ENCODE measurements around the gene FGF8. TPM values are rescaled to one million over a fixed set of nuclear protein-coding genes. Genes with fewer than 3 reads are reported as not detected.

FGF8 gene
- total and polyA plus RNA-seq, 2 of the 4 experiments (the other 2 are of a cell fraction) = 0.17 TPM; not detected in 1

DNA sequence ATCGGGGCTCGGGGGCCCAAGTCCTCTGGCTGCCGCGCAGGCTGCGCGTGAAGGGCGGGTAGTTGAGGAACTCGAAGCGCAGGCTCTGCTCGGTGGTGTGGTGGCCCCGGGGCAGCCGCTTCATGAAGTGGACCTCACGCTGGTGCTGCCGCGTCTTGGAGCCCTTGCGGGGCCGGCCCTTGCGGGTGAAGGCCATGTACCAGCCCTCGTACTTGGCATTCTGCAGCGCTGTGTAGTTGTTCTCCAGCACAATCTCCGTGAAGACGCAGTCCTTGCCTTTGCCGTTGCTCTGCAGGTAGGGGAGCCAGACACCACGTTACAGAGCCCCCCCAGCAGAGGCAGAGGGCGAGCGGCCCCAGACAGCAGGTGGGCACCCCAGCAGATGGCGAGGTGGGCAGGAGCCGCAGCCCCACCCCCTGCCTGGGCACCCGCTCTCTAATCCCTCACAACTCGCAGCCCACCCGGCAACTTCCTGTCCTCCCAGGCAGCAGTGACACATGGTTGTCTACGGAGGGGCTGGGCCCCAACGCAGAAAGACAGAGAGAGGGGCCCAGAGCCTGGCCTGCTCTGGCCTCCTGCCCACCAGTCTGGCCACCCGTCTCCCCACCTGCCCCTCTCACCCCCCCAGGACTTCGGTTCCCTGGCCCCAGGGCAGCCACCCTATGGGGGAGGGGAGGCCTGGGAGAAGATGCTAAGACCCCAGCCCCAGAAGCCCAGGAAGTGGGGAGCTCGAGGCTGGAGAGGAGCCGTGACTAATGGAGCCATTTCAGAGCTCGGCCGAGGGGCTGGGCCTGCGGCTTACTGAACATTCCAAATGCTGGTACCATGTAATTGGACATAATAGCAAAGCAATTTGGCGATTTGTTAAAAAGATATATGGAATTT, 5.3 kb downstream of the FGF8 start:
- ChIA-PET CTCF (no interaction called here), POLR2A (ENCODE audit: unreplicated experiment) (no interaction called here)
- Histone ChIP-seq H3K9me1 (ENCODE audit: insufficient read depth, low read length) (no peaks in the 10 kb centered on the region), H3K27ac (ENCODE audit: insufficient read depth, low read length) (no peak overlapping the region), H3K4me3 (ENCODE audit: insufficient read depth, low read depth, low read length) (no peak overlapping the region), H2BK120ac (ENCODE audit: low read depth, low read length) (no peak overlapping the region), H3K18ac (ENCODE audit: low read depth, low read length) (no peak overlapping the region), H4K5ac (ENCODE audit: low read depth, low read length) (no peak overlapping the region), H3K27me3 (ENCODE audit: control insufficient read depth, insufficient read depth, low read length) (peaks cover 93% of the 10 kb centered on the region), H3K4ac (ENCODE audit: low read depth, low read length) (no peak overlapping the region), H2AK5ac (ENCODE audit: low read depth, low read length) (no peak overlapping the region), H2BK5ac (ENCODE audit: low read depth, low read length, poor library complexity, severe bottlenecking) (no peak overlapping the region), H2AFZ (replicated peaks; ENCODE audit: low read length, poor library complexity) (no peak overlapping the region), H2BK15ac (ENCODE audit: low read depth, low read length) (no peak overlapping the region), H3K36me3 (ENCODE audit: control insufficient read depth, insufficient read depth, low read length) (no peaks in the 10 kb centered on the region), H3K56ac (ENCODE audit: extremely low read depth, insufficient read depth, low read length) (no peak overlapping the region), H3K9ac (ENCODE audit: low read depth, low read length) (no peak overlapping the region), H4K91ac (ENCODE audit: insufficient read depth, low read depth, low read length) (no peak overlapping the region), H2BK20ac (ENCODE audit: low read depth, low read length) (no peak overlapping the region), H3K4me1 (ENCODE audit: control insufficient read depth, insufficient read depth, low read length) (peaks cover 2% of the 10 kb centered on the region; the same call in 1 of the 2 replicates), H4K8ac (ENCODE audit: low read depth in 2 of 2, low read length in 2 of 2) (no peak overlapping the region), H3K79me1 (ENCODE audit: low read depth in 1 of 2, low read length in 2 of 2) (no peaks in the 10 kb centered on the region), H3K9me3 (ENCODE audit: control insufficient read depth, insufficient read depth, low read length) (no peaks in the 10 kb centered on the region; the same call in 1 of the 2 replicates), H3K23ac (ENCODE audit: low read depth, low read length) (no peak overlapping the region), H4K20me1 (ENCODE audit: insufficient read depth, low read length) (no peaks in the 10 kb centered on the region), H3K4me2 (ENCODE audit: low read depth, low read length) (no peak overlapping the region), H2AK9ac (replicated peaks; ENCODE audit: low read depth, low read length, poor library complexity) (no peak overlapping the region), H3K14ac (replicated peaks; ENCODE audit: low read depth, low read length) (no peak overlapping the region)
- in situ Hi-C loops (cut with MboI; ENCODE audit: low sequenced_read_pairs) = no loop called here
- 71% methylated on average over 17 of the region's 41 CpGs; no CpG with 5 or more reads in 1 of the 2 experiments for WGBS, 2 experiments (ENCODE audit: extremely low coverage in 2 of 2, insufficient read length in 1 of 2)
- no peak for ATAC-seq (ENCODE audit: low read depth)
- dilution Hi-C loops (cut with HindIII; ENCODE audit: low sequenced_read_pairs, unreplicated experiment) = no loop called here
- DNase-seq = no peak
- BruUV-seq (replicated peaks) = no TSS peak
- intact Hi-C loops (cut with micrococcal nuclease) = no loop called here
- no peak for TF ChIP-seq RFX5 (IDR thresholded peaks at IDR 0.05; ENCODE audit: low read depth, low read length)
- no peak for TF ChIP-seq POLR2A (IDR thresholded peaks at IDR 0.05; ENCODE audit: low read depth, low read length)
- no peak for TF ChIP-seq BHLHE40 (IDR thresholded peaks at IDR 0.05; ENCODE audit: low read depth, low read length)
- no peak for TF ChIP-seq MAZ (IDR thresholded peaks at IDR 0.05; ENCODE audit: borderline replicate concordance, low read depth, low read length)
- no peak for TF ChIP-seq NFE2L2 (IDR thresholded peaks at IDR 0.05; ENCODE audit: low read depth, low read length)
- TF ChIP-seq, protein P1, sequence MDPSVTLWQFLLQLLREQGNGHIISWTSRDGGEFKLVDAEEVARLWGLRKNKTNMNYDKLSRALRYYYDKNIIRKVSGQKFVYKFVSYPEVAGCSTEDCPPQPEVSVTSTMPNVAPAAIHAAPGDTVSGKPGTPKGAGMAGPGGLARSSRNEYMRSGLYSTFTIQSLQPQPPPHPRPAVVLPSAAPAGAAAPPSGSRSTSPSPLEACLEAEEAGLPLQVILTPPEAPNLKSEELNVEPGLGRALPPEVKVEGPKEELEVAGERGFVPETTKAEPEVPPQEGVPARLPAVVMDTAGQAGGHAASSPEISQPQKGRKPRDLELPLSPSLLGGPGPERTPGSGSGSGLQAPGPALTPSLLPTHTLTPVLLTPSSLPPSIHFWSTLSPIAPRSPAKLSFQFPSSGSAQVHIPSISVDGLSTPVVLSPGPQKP (IDR thresholded peaks at IDR 0.05; ENCODE audit: borderline replicate concordance, low read depth, low read length) = no peak
- TF ChIP-seq FOS (IDR thresholded peaks at IDR 0.05; ENCODE audit: low read depth, low read length) = no peak
- TF ChIP-seq MXI1 (IDR thresholded peaks at IDR 0.05; ENCODE audit: borderline replicate concordance, low read depth, low read length) = no peak
- TF ChIP-seq SMC3 (IDR thresholded peaks at IDR 0.05; ENCODE audit: low read depth, low read length) = no peak
- no peak for TF ChIP-seq RAD21 (IDR thresholded peaks at IDR 0.05; ENCODE audit: low read length)
- TF ChIP-seq RCOR1 (IDR thresholded peaks at IDR 0.05; ENCODE audit: insufficient replicate concordance, low read length) = no peak
- TF ChIP-seq CEBPB (IDR thresholded peaks at IDR 0.05; ENCODE audit: low read depth, low read length) = no peak
- TF ChIP-seq, protein P2, sequence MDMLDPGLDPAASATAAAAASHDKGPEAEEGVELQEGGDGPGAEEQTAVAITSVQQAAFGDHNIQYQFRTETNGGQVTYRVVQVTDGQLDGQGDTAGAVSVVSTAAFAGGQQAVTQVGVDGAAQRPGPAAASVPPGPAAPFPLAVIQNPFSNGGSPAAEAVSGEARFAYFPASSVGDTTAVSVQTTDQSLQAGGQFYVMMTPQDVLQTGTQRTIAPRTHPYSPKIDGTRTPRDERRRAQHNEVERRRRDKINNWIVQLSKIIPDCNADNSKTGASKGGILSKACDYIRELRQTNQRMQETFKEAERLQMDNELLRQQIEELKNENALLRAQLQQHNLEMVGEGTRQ (IDR thresholded peaks at IDR 0.05; ENCODE audit: low read depth, low read length) = no peak
- TF ChIP-seq, protein P3, sequence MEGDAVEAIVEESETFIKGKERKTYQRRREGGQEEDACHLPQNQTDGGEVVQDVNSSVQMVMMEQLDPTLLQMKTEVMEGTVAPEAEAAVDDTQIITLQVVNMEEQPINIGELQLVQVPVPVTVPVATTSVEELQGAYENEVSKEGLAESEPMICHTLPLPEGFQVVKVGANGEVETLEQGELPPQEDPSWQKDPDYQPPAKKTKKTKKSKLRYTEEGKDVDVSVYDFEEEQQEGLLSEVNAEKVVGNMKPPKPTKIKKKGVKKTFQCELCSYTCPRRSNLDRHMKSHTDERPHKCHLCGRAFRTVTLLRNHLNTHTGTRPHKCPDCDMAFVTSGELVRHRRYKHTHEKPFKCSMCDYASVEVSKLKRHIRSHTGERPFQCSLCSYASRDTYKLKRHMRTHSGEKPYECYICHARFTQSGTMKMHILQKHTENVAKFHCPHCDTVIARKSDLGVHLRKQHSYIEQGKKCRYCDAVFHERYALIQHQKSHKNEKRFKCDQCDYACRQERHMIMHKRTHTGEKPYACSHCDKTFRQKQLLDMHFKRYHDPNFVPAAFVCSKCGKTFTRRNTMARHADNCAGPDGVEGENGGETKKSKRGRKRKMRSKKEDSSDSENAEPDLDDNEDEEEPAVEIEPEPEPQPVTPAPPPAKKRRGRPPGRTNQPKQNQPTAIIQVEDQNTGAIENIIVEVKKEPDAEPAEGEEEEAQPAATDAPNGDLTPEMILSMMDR (conservative IDR thresholded peaks at IDR 0.05; ENCODE audit: low read depth, low read length) = no peak
- no peak for TF ChIP-seq CHD1 (IDR thresholded peaks at IDR 0.05; ENCODE audit: low read depth, low read length)
